Stimulated activated naive B cell treated with anti-CD40 and anti-IgM and Interleukin-4, amounts not matched to agents 10 μg/mL and 1 μg/mL and 100 μg/mL, for 72 hours (primary cell): ENCODE results near the gene NKD2.
A peak's percentile ranks its signal among the peaks of the same experiment; 100 is the strongest.

Source experiments
- ATAC-seq, 2 donors: fragments of 150-1000 bp; cut with Tn5 transposase; replicated peaks; 2 replicates each; pipeline ENCODE4 v1.10.0; 2021; ENCODE audit warnings: moderate library complexity in 1 of 2
- DNase-seq: peaks from one replicate; pipeline ENCODE4 v3.0.0; 2021
- H3K27ac Mint-ChIP-seq: one replicate; pipeline ENCODE4 v1.8.0; 2022; ENCODE audit warnings: mild to moderate bottlenecking, mixed read lengths
- H3K27me3 Mint-ChIP-seq, 2 donors: one replicate each; pipeline ENCODE4 v1.8.0; 2022; ENCODE audit warnings: mixed read lengths in 2 of 2
- H3K36me3 Mint-ChIP-seq, 2 donors: one replicate each; pipeline ENCODE4 v1.8.0; 2022; ENCODE audit warnings: mixed read lengths in 2 of 2, mild to moderate bottlenecking in 1 of 2
- H3K4me1 Mint-ChIP-seq, 2 donors: one replicate each; pipeline ENCODE4 v1.8.0; 2022; ENCODE audit warnings: mixed read lengths in 2 of 2, mild to moderate bottlenecking in 1 of 2
- H3K4me3 Mint-ChIP-seq, 2 donors: one replicate each; pipeline ENCODE4 v1.8.0; 2022; ENCODE audit warnings: mild to moderate bottlenecking in 2 of 2, mixed read lengths in 2 of 2, moderate library complexity in 1 of 2
- H3K9me3 Mint-ChIP-seq, 2 donors: one replicate each; pipeline ENCODE4 v1.8.0; 2022; ENCODE audit warnings: mixed read lengths in 2 of 2, mild to moderate bottlenecking in 1 of 2

The NKD2 gene

GRCh38 chr5:1009359-1010180 lies 968 bp downstream of the NKD2 start:
- H3K27me3 Mint-ChIP-seq, result peaks cover 62 to 70% of the 10 kb centered on the region in 2 donors
- H3K27ac Mint-ChIP-seq, result peak overlapping the region; percentile 37
- H3K4me3 Mint-ChIP-seq, result peak overlapping the region; percentile 32 to 61
- no peaks in the 10 kb centered on the region for H3K9me3 Mint-ChIP-seq
- DNase-seq (no peak), ATAC-seq (no peak)
- peaks cover 22 to 32% of the 10 kb centered on the region in 2 donors for H3K4me1 Mint-ChIP-seq
- no peaks in the 10 kb centered on the region for H3K36me3 Mint-ChIP-seq

- ATAC-seq (peak in 1 of 2 donors; percentile 35), DNase-seq (no peak)
- no peaks in the 10 kb centered on the region for H3K36me3 Mint-ChIP-seq
- no peak overlapping the region for H3K27ac Mint-ChIP-seq
- peaks cover 22 to 31% of the 10 kb centered on the region in 2 donors for H3K4me1 Mint-ChIP-seq
- peak overlapping the region in 1 of 2 donors; percentile 32 for H3K4me3 Mint-ChIP-seq
- H3K27me3 Mint-ChIP-seq, result peaks cover 61 to 68% of the 10 kb centered on the region in 2 donors
- H3K9me3 Mint-ChIP-seq, result no peaks in the 10 kb centered on the region
Measured at GRCh38 chr5:1010181-1010510, 1.5 kb downstream of the NKD2 start.

- H3K9me3 Mint-ChIP-seq, result no peaks in the 10 kb centered on the region
- DNase-seq, result no peak
- H3K27ac Mint-ChIP-seq, result no peak overlapping the region
- no peak for ATAC-seq
- no peaks in the 10 kb centered on the region for H3K36me3 Mint-ChIP-seq
- peaks cover 20 to 31% of the 10 kb centered on the region in 2 donors for H3K4me1 Mint-ChIP-seq
- peaks cover 58 to 65% of the 10 kb centered on the region in 2 donors for H3K27me3 Mint-ChIP-seq
- no peak overlapping the region for H3K4me3 Mint-ChIP-seq
Measured at GRCh38 chr5:1010641-1011046, 2.0 kb downstream of the NKD2 start.

GRCh38 chr5:1011226-1011631 lies 2.6 kb downstream of the NKD2 start:
- Mint-ChIP-seq H3K9me3 (no peaks in the 10 kb centered on the region), H3K4me3 (no peak overlapping the region), H3K27me3 (peaks cover 52 to 59% of the 10 kb centered on the region in 2 donors), H3K4me1 (peaks cover 17 to 25% of the 10 kb centered on the region in 2 donors), H3K27ac (no peak overlapping the region), H3K36me3 (no peaks in the 10 kb centered on the region)
- ATAC-seq (peak; percentile 43 to 55), DNase-seq (no peak)

- peaks cover 46 to 53% of the 10 kb centered on the region in 2 donors for H3K27me3 Mint-ChIP-seq
- no peaks in the 10 kb centered on the region for H3K9me3 Mint-ChIP-seq
- ATAC-seq (no peak), DNase-seq (no peak)
- peaks cover 17 to 25% of the 10 kb centered on the region in 2 donors for H3K4me1 Mint-ChIP-seq
- no peaks in the 10 kb centered on the region for H3K36me3 Mint-ChIP-seq
- H3K4me3 Mint-ChIP-seq, result no peak overlapping the region
- H3K27ac Mint-ChIP-seq, result no peak overlapping the region
Measured at GRCh38 chr5:1011741-1012312, 3.2 kb downstream of the NKD2 start.

- DNase-seq, result no peak
- Mint-ChIP-seq H3K4me3 (no peak overlapping the region), H3K4me1 (peaks cover 17 to 25% of the 10 kb centered on the region in 2 donors), H3K27ac (no peak overlapping the region), H3K9me3 (no peaks in the 10 kb centered on the region), H3K36me3 (no peaks in the 10 kb centered on the region), H3K27me3 (peaks cover 40 to 48% of the 10 kb centered on the region in 2 donors)
- ATAC-seq, result no peak
Measured at GRCh38 chr5:1012313-1012841, 3.8 kb downstream of the NKD2 start.

- no peak overlapping the region for H3K4me3 Mint-ChIP-seq
- no peak overlapping the region for H3K27ac Mint-ChIP-seq
- peaks cover 15 to 23% of the 10 kb centered on the region in 2 donors for H3K4me1 Mint-ChIP-seq
- ATAC-seq (no peak), DNase-seq (no peak)
- H3K27me3 Mint-ChIP-seq, result peaks cover 38 to 43% of the 10 kb centered on the region in 2 donors
- H3K36me3 Mint-ChIP-seq, result no peaks in the 10 kb centered on the region
- no peaks in the 10 kb centered on the region for H3K9me3 Mint-ChIP-seq
Measured at GRCh38 chr5:1012900-1013237, 4.3 kb downstream of the NKD2 start.

- peaks cover 12 to 18% of the 10 kb centered on the region in 2 donors for H3K4me1 Mint-ChIP-seq
- no peak overlapping the region for H3K4me3 Mint-ChIP-seq
- ATAC-seq, result no peak
- H3K27me3 Mint-ChIP-seq, result peaks cover 35 to 38% of the 10 kb centered on the region in 2 donors
- H3K36me3 Mint-ChIP-seq, result no peaks in the 10 kb centered on the region
- no peak for DNase-seq
- no peak overlapping the region for H3K27ac Mint-ChIP-seq
- H3K9me3 Mint-ChIP-seq, result no peaks in the 10 kb centered on the region
Measured at GRCh38 chr5:1013238-1013947, 4.8 kb downstream of the NKD2 start.

- DNase-seq (no peak), ATAC-seq (no peak)
- no peaks in the 10 kb centered on the region for H3K36me3 Mint-ChIP-seq
- H3K27ac Mint-ChIP-seq, result no peak overlapping the region
- no peaks in the 10 kb centered on the region for H3K9me3 Mint-ChIP-seq
- no peak overlapping the region for H3K4me3 Mint-ChIP-seq
- peaks cover 12 to 18% of the 10 kb centered on the region in 2 donors for H3K4me1 Mint-ChIP-seq
- peaks cover 35 to 38% of the 10 kb centered on the region in 2 donors for H3K27me3 Mint-ChIP-seq
Measured at GRCh38 chr5:1013948-1014301, 5.3 kb downstream of the NKD2 start.

- DNase-seq (no peak), ATAC-seq (no peak)
- H3K27ac Mint-ChIP-seq, result no peak overlapping the region
- H3K9me3 Mint-ChIP-seq, result no peaks in the 10 kb centered on the region
- no peaks in the 10 kb centered on the region for H3K36me3 Mint-ChIP-seq
- peaks cover 12 to 18% of the 10 kb centered on the region in 2 donors for H3K4me1 Mint-ChIP-seq
- H3K4me3 Mint-ChIP-seq, result no peak overlapping the region
- peaks cover 35 to 38% of the 10 kb centered on the region in 2 donors for H3K27me3 Mint-ChIP-seq
Measured at GRCh38 chr5:1014346-1014745, 5.7 kb downstream of the NKD2 start.

- peaks cover 31 to 33% of the 10 kb centered on the region in 2 donors for H3K27me3 Mint-ChIP-seq
- no peak for ATAC-seq
- no peak for DNase-seq
- peaks cover 9 to 15% of the 10 kb centered on the region in 2 donors for H3K4me1 Mint-ChIP-seq
- H3K27ac Mint-ChIP-seq, result no peak overlapping the region
- H3K36me3 Mint-ChIP-seq, result no peaks in the 10 kb centered on the region
- H3K4me3 Mint-ChIP-seq, result no peak overlapping the region
- H3K9me3 Mint-ChIP-seq, result no peaks in the 10 kb centered on the region
Measured at GRCh38 chr5:1014781-1015221, 6.2 kb downstream of the NKD2 start.

- Mint-ChIP-seq H3K27ac (no peak overlapping the region), H3K9me3 (no peaks in the 10 kb centered on the region), H3K4me1 (peaks cover 4 to 8% of the 10 kb centered on the region in 2 donors), H3K36me3 (no peaks in the 10 kb centered on the region), H3K4me3 (no peak overlapping the region), H3K27me3 (peaks cover 24 to 26% of the 10 kb centered on the region in 2 donors)
- no peak for ATAC-seq
- no peak for DNase-seq
Measured at GRCh38 chr5:1015507-1015906, 6.9 kb downstream of the NKD2 start.

- no peak for DNase-seq
- Mint-ChIP-seq H3K36me3 (no peaks in the 10 kb centered on the region), H3K9me3 (no peaks in the 10 kb centered on the region), H3K4me1 (peaks cover 4 to 5% of the 10 kb centered on the region in 2 donors), H3K27me3 (peaks cover 19 to 21% of the 10 kb centered on the region in 2 donors), H3K27ac (no peak overlapping the region), H3K4me3 (no peak overlapping the region)
- ATAC-seq, result no peak
Measured at GRCh38 chr5:1016036-1016435, 7.4 kb downstream of the NKD2 start.

GRCh38 chr5:1016476-1016875 lies 7.9 kb downstream of the NKD2 start:
- no peak for ATAC-seq
- Mint-ChIP-seq H3K36me3 (no peaks in the 10 kb centered on the region), H3K9me3 (no peaks in the 10 kb centered on the region), H3K27ac (no peak overlapping the region), H3K4me3 (no peak overlapping the region), H3K27me3 (peaks cover 14 to 16% of the 10 kb centered on the region in 2 donors), H3K4me1 (peaks cover under 1% of the 10 kb centered on the region in 2 donors)
- no peak for DNase-seq
